IPS-18a (cell line): ENCODE results near the gene SH3PXD2B.

ENCODE experiments used
- H3K27ac ChIP-seq: one replicate; pipeline ENCODE4 v1.5.1; 2013; ENCODE audit warnings: low read length
- H3K27me3 ChIP-seq: one replicate; pipeline ENCODE4 v1.6.1; 2013; ENCODE audit warnings: mild to moderate bottlenecking, low read length; ENCODE audit not compliant: control insufficient read depth, insufficient read depth
- H3K36me3 ChIP-seq: one replicate; pipeline ENCODE4 v1.6.1; 2013; ENCODE audit warnings: low read depth, low read length; ENCODE audit not compliant: control insufficient read depth
- H3K4me1 ChIP-seq: one replicate; pipeline ENCODE4 v1.6.1; 2013; ENCODE audit warnings: low read depth, low read length; ENCODE audit not compliant: control insufficient read depth
- H3K4me3 ChIP-seq: one replicate; pipeline ENCODE4 v1.5.1; 2013; ENCODE audit warnings: low read length
- H3K9ac ChIP-seq: one replicate; pipeline ENCODE4 v1.6.1; 2013; ENCODE audit warnings: mild to moderate bottlenecking, low read length, moderate library complexity
- H3K9me3 ChIP-seq: one replicate; pipeline ENCODE4 v1.6.1; 2013; ENCODE audit warnings: low read depth, low read length; ENCODE audit not compliant: control insufficient read depth

The SH3PXD2B gene

DNA sequence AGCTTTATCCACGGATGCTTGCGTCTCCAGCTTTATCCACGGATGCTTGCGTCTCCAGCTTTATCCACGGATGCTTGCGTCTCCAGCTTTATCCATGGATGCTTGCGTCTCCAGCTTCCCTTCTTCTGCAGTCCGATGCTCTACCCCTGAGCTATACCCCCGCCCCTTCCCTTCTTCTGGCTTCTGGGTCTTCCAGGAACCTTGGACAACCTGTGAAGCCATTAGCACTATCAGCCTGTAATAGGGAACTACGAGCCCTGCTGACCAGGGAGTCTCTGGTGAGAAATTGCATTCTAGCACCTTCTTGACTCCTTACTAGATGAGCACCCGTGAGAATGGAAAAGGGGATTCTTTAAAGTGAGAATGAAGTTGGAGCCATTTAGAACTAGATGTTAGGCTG lies 39.1 kb upstream of the SH3PXD2B start:
- H3K9ac ChIP-seq, result no peak overlapping the region
- no peaks in the 10 kb centered on the region for H3K4me1 ChIP-seq
- no peak overlapping the region for H3K27ac ChIP-seq
- no peak overlapping the region for H3K4me3 ChIP-seq
- H3K27me3 ChIP-seq, result no peaks in the 10 kb centered on the region
- no peaks in the 10 kb centered on the region for H3K9me3 ChIP-seq
- H3K36me3 ChIP-seq, result no peaks in the 10 kb centered on the region

DNA sequence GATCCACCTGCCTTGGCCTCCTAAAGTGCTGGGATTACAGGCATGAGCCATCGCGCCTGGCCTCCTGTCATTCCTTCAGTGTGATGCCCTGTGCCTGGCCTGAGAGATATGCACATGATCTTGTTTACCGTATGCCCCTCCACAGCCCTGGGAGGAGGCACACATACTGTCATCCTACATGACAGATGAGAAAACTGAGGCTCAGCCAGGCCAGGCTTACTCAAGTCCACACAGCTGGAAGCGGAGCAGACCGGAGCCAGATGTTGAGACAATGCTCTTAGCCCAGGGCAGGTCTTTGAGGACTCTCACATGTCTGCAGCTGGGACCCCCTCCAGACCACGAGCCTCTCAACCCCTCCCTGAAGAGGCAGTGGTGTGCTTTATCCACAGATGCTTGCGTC lies 38.7 kb upstream of the SH3PXD2B start:
- Histone ChIP-seq H3K9me3 (no peaks in the 10 kb centered on the region), H3K27me3 (no peaks in the 10 kb centered on the region), H3K27ac (no peak overlapping the region), H3K9ac (no peak overlapping the region), H3K36me3 (no peaks in the 10 kb centered on the region), H3K4me1 (no peaks in the 10 kb centered on the region), H3K4me3 (no peak overlapping the region)

DNA sequence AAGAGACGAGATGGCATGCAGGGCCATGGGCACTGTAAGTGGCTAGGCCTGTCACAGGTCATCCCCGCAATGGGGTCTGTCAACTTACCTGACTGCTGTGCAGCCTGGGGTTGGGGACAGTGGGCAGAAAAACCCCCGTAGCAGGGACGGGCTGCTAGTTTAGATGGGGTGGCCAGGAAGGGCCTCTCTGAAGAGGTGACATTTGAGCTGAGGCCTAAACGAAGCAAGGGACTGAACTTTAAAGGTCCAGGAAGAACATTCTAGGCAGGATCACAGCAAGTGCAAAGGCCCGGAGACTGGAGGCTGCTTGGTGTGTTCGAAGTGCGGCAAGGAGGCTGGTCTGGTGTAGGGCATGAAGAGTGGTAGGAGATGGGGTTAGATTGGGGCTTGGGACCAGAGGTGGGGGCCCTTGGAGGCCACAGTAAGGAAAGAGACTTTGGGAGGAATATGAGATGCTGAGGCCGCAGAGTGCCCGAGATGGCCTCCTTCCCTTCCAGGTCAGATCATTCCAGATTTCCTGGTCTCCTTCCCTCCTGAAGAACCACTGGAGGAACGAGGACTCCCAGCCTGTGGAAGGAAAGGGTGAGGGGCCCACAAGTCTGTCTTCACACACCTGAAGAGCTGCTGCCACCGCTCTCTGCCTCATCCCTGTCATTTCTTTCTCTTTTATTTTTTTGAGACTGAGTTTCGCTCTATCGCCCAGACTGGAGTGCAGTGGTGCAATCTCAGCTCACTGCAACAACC lies 37.9 kb upstream of the SH3PXD2B start:
- Histone ChIP-seq H3K9ac (no peak overlapping the region), H3K27ac (no peak overlapping the region), H3K9me3 (no peaks in the 10 kb centered on the region), H3K27me3 (no peaks in the 10 kb centered on the region), H3K4me1 (no peaks in the 10 kb centered on the region), H3K36me3 (no peaks in the 10 kb centered on the region), H3K4me3 (no peak overlapping the region)

DNA sequence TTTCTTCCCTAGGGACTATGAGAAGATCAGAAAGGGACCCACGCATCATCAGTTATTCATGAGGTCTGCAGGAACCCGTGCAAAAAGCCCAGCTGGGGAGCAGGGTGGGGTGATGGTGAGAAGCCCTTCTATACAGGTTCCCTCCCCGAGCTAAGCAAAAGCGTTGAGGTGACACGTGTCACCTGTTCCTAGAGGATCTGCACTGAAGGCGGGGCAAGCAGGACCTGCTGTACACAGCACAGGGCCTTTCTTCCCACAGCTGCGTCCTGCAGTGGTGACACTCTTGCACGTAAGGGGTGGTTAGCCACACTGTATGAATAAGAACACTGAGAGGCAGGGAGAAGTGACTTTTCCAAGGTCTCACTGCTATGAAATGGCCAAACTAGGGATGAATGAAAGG lies 37.2 kb upstream of the SH3PXD2B start:
- H3K4me3 ChIP-seq, result no peak overlapping the region
- H3K36me3 ChIP-seq, result no peaks in the 10 kb centered on the region
- H3K9ac ChIP-seq, result no peak overlapping the region
- H3K27ac ChIP-seq, result no peak overlapping the region
- H3K9me3 ChIP-seq, result no peaks in the 10 kb centered on the region
- no peaks in the 10 kb centered on the region for H3K27me3 ChIP-seq
- no peaks in the 10 kb centered on the region for H3K4me1 ChIP-seq

DNA sequence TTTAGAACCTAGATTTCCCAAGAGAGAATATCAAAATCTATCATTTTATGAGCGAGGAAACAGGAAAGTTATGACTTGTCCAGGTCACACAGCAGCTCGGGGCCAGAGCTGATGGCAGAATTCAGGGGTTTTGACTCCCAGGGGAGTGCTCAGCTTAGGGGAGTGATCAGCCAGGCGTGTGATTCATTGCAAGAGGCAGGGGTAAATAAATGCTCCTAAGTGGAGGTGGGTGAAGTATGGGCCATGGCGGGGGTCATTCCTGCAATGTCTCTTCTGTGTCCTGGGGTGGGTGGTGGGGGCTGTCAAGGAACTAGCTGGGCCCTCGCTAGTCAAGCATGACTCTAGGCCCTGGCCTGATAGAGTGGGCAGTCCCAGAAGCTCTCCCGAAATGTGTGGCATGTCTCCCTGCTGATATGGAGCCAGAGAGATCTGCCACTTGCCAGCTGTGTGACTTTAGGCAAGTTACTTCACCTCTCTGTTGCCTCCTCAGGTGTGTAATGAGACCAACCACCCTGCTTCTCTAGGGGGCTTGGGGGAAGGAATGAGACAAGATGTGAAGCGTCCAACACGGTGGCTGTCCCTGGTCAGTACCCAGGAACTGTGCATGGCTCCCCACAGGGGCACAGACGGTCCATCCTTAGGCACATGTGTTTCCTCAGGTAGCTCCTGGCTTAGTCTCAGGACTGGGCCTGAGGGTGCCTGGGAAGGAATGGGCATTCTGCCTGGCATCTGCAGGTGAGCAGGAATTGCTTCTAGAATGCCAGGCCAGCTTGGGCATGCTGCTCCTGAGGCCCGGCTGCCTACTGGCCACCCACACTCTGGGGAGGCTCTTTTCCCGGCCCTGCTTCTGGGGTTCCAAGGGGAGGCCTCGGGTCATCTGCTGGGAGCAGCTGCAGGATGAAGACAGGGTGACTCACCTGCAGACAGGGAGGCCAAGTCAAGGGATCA lies 36.5 kb upstream of the SH3PXD2B start:
- Histone ChIP-seq H3K27ac (no peak overlapping the region), H3K36me3 (no peaks in the 10 kb centered on the region), H3K9me3 (no peaks in the 10 kb centered on the region), H3K27me3 (no peaks in the 10 kb centered on the region), H3K4me1 (no peaks in the 10 kb centered on the region), H3K4me3 (no peak overlapping the region), H3K9ac (no peak overlapping the region)

DNA sequence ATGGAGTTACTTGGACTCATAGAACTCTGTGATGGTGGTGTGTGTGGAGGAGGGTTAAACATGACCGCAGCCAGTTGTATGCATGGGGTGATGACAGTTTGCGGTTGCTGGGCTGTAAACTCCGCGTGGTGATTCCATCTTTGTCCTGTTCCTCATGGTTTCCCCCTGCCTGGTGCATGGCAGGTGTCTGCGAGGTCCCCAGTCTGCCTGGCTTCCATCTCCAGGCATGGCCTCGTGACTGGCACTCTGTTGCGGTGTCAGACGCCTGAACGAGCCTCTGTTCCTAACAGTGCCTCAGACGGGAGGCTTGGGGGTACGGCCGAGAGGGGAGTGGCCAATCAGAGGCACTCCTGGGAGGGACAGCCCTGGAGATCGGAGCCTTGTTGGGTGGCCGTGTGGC lies 33.9 kb upstream of the SH3PXD2B start:
- Histone ChIP-seq H3K9ac (no peak overlapping the region), H3K27me3 (no peaks in the 10 kb centered on the region), H3K36me3 (no peaks in the 10 kb centered on the region), H3K27ac (no peak overlapping the region), H3K4me1 (no peaks in the 10 kb centered on the region), H3K4me3 (no peak overlapping the region), H3K9me3 (no peaks in the 10 kb centered on the region)

DNA sequence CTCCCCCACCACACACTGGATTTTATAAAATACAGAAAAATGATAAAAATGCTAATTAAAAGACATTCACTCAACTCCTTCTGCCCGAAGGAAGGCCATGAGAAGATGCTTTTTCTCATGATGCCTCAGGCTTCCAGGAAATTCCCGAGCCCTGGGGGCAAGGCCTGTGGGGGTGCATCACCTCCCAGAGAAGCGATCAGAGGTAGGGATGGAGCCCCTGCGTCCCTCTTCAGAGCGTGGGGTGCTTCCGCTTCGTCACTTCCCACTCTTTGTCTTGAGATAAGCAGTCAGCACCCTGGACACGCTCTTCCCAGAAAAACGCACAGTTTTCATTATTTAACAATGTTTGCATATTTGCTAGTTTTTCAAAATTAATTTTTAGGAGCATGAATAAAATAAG lies 33.3 kb upstream of the SH3PXD2B start:
- H3K27ac ChIP-seq, result no peak overlapping the region
- H3K27me3 ChIP-seq, result no peaks in the 10 kb centered on the region
- H3K4me1 ChIP-seq, result no peaks in the 10 kb centered on the region
- H3K9me3 ChIP-seq, result no peaks in the 10 kb centered on the region
- H3K4me3 ChIP-seq, result no peak overlapping the region
- no peaks in the 10 kb centered on the region for H3K36me3 ChIP-seq
- no peak overlapping the region for H3K9ac ChIP-seq

DNA sequence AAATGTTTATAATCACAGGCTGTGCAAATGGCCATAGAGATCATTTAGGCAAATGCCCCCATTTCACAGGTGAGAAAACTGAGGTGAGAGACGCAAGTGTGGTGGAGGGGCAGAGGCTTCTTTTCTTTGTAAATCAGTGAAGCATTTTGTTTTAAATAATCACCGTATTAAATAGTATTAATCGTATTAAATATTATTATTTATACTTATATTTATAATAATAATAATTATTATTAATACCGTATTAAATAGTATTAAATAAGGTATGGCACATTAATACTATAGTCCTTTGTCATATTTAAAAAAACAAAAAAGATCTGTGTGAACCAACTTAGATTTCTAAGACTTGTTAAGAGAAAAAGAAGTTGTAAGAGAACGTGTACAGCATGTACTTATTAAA lies 32.6 kb upstream of the SH3PXD2B start:
- Histone ChIP-seq H3K4me3 (no peak overlapping the region), H3K4me1 (no peaks in the 10 kb centered on the region), H3K27ac (no peak overlapping the region), H3K36me3 (no peaks in the 10 kb centered on the region), H3K9me3 (no peaks in the 10 kb centered on the region), H3K9ac (no peak overlapping the region), H3K27me3 (no peaks in the 10 kb centered on the region)

DNA sequence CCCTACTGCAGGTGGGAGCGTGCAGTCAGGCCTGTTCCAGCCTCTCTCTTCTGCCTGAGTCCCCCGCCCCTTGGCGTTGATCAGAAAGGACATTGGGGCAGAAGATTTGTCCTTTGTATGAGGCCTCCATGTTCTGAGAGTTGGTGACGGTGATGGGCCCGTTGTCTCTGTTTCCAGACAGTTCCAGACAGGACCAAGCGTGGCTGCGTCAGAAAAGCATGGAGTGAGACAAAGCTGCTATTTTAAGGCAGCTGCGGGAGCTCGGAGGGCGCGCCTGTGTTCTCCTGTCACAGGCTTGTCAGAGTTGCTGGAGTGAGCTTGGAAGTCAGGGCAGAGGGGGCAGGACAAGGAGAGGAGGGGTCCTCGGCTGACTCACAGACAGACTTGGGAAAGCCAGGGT lies 32.1 kb upstream of the SH3PXD2B start:
- H3K27me3 ChIP-seq, result no peaks in the 10 kb centered on the region
- H3K27ac ChIP-seq, result no peak overlapping the region
- no peaks in the 10 kb centered on the region for H3K4me1 ChIP-seq
- H3K9me3 ChIP-seq, result no peaks in the 10 kb centered on the region
- no peaks in the 10 kb centered on the region for H3K36me3 ChIP-seq
- no peak overlapping the region for H3K4me3 ChIP-seq
- no peak overlapping the region for H3K9ac ChIP-seq

DNA sequence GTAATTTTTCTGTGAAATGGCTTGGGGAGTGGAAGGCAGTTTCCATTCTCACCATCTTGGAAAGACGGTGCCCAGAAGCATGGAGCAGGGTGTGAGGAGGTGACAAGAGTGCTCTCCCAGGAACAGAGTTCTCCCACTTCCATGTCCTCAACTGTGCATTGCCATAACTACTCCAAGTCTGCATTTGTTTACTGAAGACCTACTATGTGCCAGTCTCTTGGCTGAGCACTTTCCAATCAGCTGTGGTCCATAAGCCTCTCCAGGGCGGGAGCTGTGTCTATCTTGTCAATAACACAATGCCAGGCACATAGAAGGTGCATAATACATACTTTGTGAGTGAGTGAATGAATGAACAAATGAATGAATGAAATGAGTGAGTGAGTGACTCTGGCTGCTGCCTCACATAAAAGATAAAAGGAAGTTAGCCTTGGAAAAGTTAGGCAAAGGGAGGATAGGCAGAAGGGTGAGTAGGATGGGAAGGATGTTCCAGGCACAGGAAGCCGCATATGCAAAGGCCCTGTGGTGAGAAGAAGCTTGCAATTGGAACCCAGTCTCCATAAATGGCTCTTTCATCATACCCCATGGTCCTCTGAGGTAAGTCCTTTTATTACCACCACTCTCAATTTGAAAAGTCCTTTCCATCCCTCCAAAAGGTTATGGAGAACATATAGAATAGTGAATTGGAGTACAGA lies 31.3 kb upstream of the SH3PXD2B start:
- Histone ChIP-seq H3K4me3 (no peak overlapping the region), H3K36me3 (no peaks in the 10 kb centered on the region), H3K4me1 (no peaks in the 10 kb centered on the region), H3K9ac (no peak overlapping the region), H3K27ac (no peak overlapping the region), H3K9me3 (no peaks in the 10 kb centered on the region), H3K27me3 (no peaks in the 10 kb centered on the region)

DNA sequence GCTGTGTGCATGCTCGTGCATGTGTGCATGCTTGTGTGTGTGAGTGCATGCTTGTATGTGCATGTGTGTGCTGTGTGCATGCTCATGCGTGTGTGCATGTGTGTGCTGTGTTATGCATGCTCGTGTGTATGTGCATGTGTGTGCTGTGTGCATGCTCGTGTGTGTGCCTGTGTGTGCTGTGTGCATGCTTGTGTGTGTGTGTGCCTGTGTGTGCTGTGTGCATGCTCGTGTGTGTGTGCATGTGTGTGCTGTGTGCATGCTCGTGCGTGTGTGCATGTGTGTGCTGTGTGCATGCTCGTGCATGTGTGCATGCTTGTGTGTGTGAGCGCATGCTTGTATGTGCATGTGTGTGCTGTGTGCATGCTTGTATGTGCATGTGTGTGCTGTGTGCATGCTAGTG lies 30.3 kb upstream of the SH3PXD2B start:
- H3K4me3 ChIP-seq, result no peak overlapping the region
- H3K9me3 ChIP-seq, result no peaks in the 10 kb centered on the region
- no peak overlapping the region for H3K27ac ChIP-seq
- H3K9ac ChIP-seq, result no peak overlapping the region
- no peaks in the 10 kb centered on the region for H3K27me3 ChIP-seq
- no peaks in the 10 kb centered on the region for H3K4me1 ChIP-seq
- no peaks in the 10 kb centered on the region for H3K36me3 ChIP-seq
